GM12878 (cell line): ENCODE measurements around the gene CACNA1S. TPM values are rescaled to one million over a fixed set of nuclear protein-coding genes. Genes with fewer than 3 reads are reported as not detected.
A peak's percentile ranks its signal among the peaks of the same experiment; 100 is the strongest.

Experiments
- ATAC-seq: fragments of 200-7000 bp; cut with Tn5 transposase; 3 replicates; pipeline ENCODE4 v1.9.1; 2020; ENCODE audit warnings: mild to moderate bottlenecking, moderate library complexity
- BruUV-seq: library from RNA; stranded (reverse); fragments of 400-500 nt; replicated peaks from 2 replicates; lab custom pipeline; 2021; lab: Mats Ljungman, UMichigan
- CTCF ChIA-PET: fragments of 300-600 bp; sonication (Branson Sonifier 250); formaldehyde crosslinking; extraction: SDS; loops from one replicate; lab custom pipeline; 2021; ENCODE audit warnings: inconsistent platforms; lab: Yijun Ruan, JAX
- POLR2A ChIA-PET: fragments of 350-600 bp; formaldehyde crosslinking; extraction: SDS; loops from one replicate; lab custom pipeline; 2021; ENCODE audit warnings: inconsistent platforms; lab: Charles Lee
- RAD21 ChIA-PET: fragments of 300-600 bp; sonication (Branson Sonifier 250); formaldehyde crosslinking; loops from one replicate; lab custom pipeline; 2023; ENCODE audit warnings: antibody characterized with exemption; ENCODE audit not compliant: unreplicated experiment; lab: Charles Lee
- SMC1A ChIA-PET: fragments of 300-600 bp; sonication (Branson Sonifier 250); formaldehyde crosslinking; loops from one replicate; lab custom pipeline; 2023; ENCODE audit not compliant: unreplicated experiment, uncharacterized antibody; lab: Charles Lee
- DNase-seq: peaks from one replicate; pipeline ENCODE4 v3.0.0-alpha.2; 2011; ENCODE audit warnings: low read depth, low spot score
- FAIRE-seq: peaks from 3 replicates; lab custom pipeline; 2011; peaks lifted over from hg19 to GRCh38; lab: Jason Lieb, UNC
- H2AFZ ChIP-seq: 2 replicates; pipeline ENCODE4 v1.6.0; 2011; ENCODE audit warnings: low read depth, low read length, control low read depth; ENCODE audit not compliant: control insufficient read depth
- H3K27ac ChIP-seq: 2 replicates; pipeline ENCODE4 v1.5.1; 2011; ENCODE audit warnings: control low read depth; ENCODE audit not compliant: control insufficient read depth, insufficient read depth
- H3K27me3 ChIP-seq, 2 experiments: replicated peaks in 1 of 2; 2 replicates each; pipeline versions ENCODE4 v1.6.0 to v1.6.1; 2011; ENCODE audit warnings: low read length in 1 of 2; ENCODE audit not compliant: control insufficient read depth in 2 of 2, insufficient read depth in 2 of 2
- H3K36me3 ChIP-seq, 2 experiments: 2 replicates each; pipeline ENCODE4 v1.5.1; 2011; ENCODE audit warnings: low read length in 1 of 2; ENCODE audit not compliant: control insufficient read depth in 2 of 2, insufficient read depth in 2 of 2
- H3K4me1 ChIP-seq: 2 replicates; pipeline ENCODE4 v1.6.1; 2011; ENCODE audit warnings: mild to moderate bottlenecking, low read length, moderate library complexity, mixed read lengths; ENCODE audit not compliant: control insufficient read depth, insufficient read depth
- H3K4me2 ChIP-seq: 2 replicates; pipeline ENCODE4 v1.6.0; 2011; ENCODE audit warnings: control low read depth; ENCODE audit not compliant: control insufficient read depth, insufficient read depth
- H3K4me3 ChIP-seq: fragments of 200-600 bp; sonication (generic); 2 replicates; pipeline ENCODE4 v1.5.1; 2016
- H3K79me2 ChIP-seq: 2 replicates; pipeline ENCODE4 v1.6.0; 2011; ENCODE audit warnings: low read length; ENCODE audit not compliant: control insufficient read depth, insufficient read depth
- H3K9ac ChIP-seq: 2 replicates; pipeline ENCODE4 v1.8.0; 2011; ENCODE audit warnings: low read length, control low read depth, mixed read lengths; ENCODE audit not compliant: control insufficient read depth, insufficient read depth
- H3K9me3 ChIP-seq: replicated peaks from 3 replicates; pipeline ENCODE4 v1.5.1; 2011; ENCODE audit warnings: mild to moderate bottlenecking, low read length; ENCODE audit not compliant: control insufficient read depth, insufficient read depth
- H4K20me1 ChIP-seq: 2 replicates; pipeline ENCODE4 v1.6.0; 2011; ENCODE audit not compliant: control insufficient read depth, insufficient read depth
- ASH2L ChIP-seq: fragments of 300-600, 200-600 bp; sonication (generic); IDR thresholded peaks from 2 replicates; pipeline ENCODE4 v1.6.1; 2017; ENCODE audit warnings: low read depth, mild to moderate bottlenecking, borderline replicate concordance
- CEBPZ ChIP-seq: fragments of 150-350 bp; IDR thresholded peaks from 2 replicates; pipeline ENCODE4 v1.6.1; 2016; ENCODE audit warnings: low read depth, low read length
- CHD1 ChIP-seq: IDR thresholded peaks from 2 replicates; pipeline ENCODE4 v1.6.1; 2012; ENCODE audit warnings: low read depth, low read length, improper control_type of control experiment
- CHD2 ChIP-seq: IDR thresholded peaks from 2 replicates; pipeline ENCODE4 v1.6.1; 2011; ENCODE audit warnings: low read depth, low read length, improper control_type of control experiment, borderline replicate concordance
- IKZF2 ChIP-seq, 2 experiments: fragments of 450-650 bp; IDR thresholded peaks; 2 replicates each; pipeline ENCODE4 v1.6.1; 2017; ENCODE audit warnings: mild to moderate bottlenecking in 2 of 2, moderate library complexity in 2 of 2
- LARP7 ChIP-seq: fragments of 450-650 bp; IDR thresholded peaks from 2 replicates; pipeline ENCODE4 v1.6.1; 2017; ENCODE audit warnings: mild to moderate bottlenecking
- MEF2A ChIP-seq: IDR thresholded peaks from 2 replicates; pipeline ENCODE4 v1.6.1; 2011; ENCODE audit warnings: low read depth, mild to moderate bottlenecking, low read length, moderate library complexity; ENCODE audit not compliant: insufficient read depth
- NFYB ChIP-seq: IDR thresholded peaks from 2 replicates; pipeline ENCODE4 v1.6.1; 2011; ENCODE audit warnings: low read depth, mild to moderate bottlenecking, low read length, improper control_type of control experiment, moderate library complexity; ENCODE audit not compliant: insufficient read depth
- POLR2AphosphoS5 ChIP-seq: IDR thresholded peaks from 2 replicates; pipeline ENCODE4 v1.6.1; 2011; ENCODE audit warnings: mild to moderate bottlenecking, low read length, inconsistent platforms
- RAD51 ChIP-seq: fragments of 450-650 bp; IDR thresholded peaks from 2 replicates; pipeline ENCODE4 v1.6.1; 2016; ENCODE audit warnings: moderate library complexity, mild to moderate bottlenecking, inconsistent platforms
- RBBP5 ChIP-seq: fragments of 200-600 bp; sonication (generic); conservative IDR thresholded peaks from 2 replicates; pipeline ENCODE4 v1.6.1; 2016
- RFX5 ChIP-seq: IDR thresholded peaks from 2 replicates; pipeline ENCODE4 v1.6.1; 2011; ENCODE audit warnings: low read depth, low read length, improper control_type of control experiment
- SREBF1 ChIP-seq: IDR thresholded peaks from 2 replicates; pipeline ENCODE4 v1.6.1; 2012; ENCODE audit warnings: mild to moderate bottlenecking, low read length
- TAF1 ChIP-seq: IDR thresholded peaks from 2 replicates; pipeline ENCODE4 v1.6.1; 2011; ENCODE audit warnings: mild to moderate bottlenecking, low read depth, low read length, borderline replicate concordance
- TCF12 ChIP-seq: IDR thresholded peaks from 2 replicates; pipeline ENCODE4 v1.6.1; 2011; ENCODE audit warnings: low read depth, mild to moderate bottlenecking, low read length
- USF2 ChIP-seq: IDR thresholded peaks from 2 replicates; pipeline ENCODE4 v1.6.1; 2011; ENCODE audit warnings: low read depth, low read length, improper control_type of control experiment, borderline replicate concordance
- WGBS: methylation state at CpG from one replicate; pipeline ENCODE4 v1.1.6; 2016; ENCODE audit warnings: low lambda C conversion rate; ENCODE audit not compliant: insufficient replicate concordance, insufficient coverage; ENCODE audit errors: missing lambda C conversion rate; 5-methylcytosine and 5-hydroxymethylcytosine counted together
- in situ Hi-C: fragments of 300-500 bp; cut with MboI; formaldehyde crosslinking; loops from 9 replicates; pipeline ENCODE4 v1.14.3; 2018; ENCODE audit warnings: mixed read lengths
- intact Hi-C: fragments of 100-400 bp; cut with micrococcal nuclease; formaldehyde crosslinking; loops from one replicate; pipeline ENCODE4 v1.14.2; 2022; ENCODE audit not compliant: unreplicated experiment
- polyA plus RNA-seq, 11 experiments: library from polyadenylated mRNA; depleted of rRNA in 4 of 11; unstranded in 6 of 11; stranded (reverse) in 5 of 11; fragments of >200 nt; fragmentation: Nextera tagmentation in 4 of 11; fragmentation: Illumina TruSeq in 1 of 11; extraction: Ambion mirVana in 4 of 11; extraction: Trizol in 1 of 11; gene quantifications; 1 replicate in 1 of 11; 2 replicates in 10 of 11; pipeline versions ENCODE4 v1.2.1 to v1.2.3, GENCODE V29; 2011 to 2016; ENCODE audit warnings: inconsistent platforms in 2 of 11, missing spikeins in 2 of 11, low read depth in 1 of 11
- total RNA-seq, 4 experiments: library from RNA; depleted of rRNA in 3 of 4; stranded (reverse); fragments of >200 nt in 3 of 4; fragmentation: Illumina TruSeq in 1 of 4; extraction: Trizol in 1 of 4; gene quantifications; 2 replicates each; pipeline versions ENCODE4 v1.2.1 to v1.2.3, GENCODE V29; 2013 to 2021
- TF ChIP-seq, protein P1 (sequence below): IDR thresholded peaks from 2 replicates; pipeline ENCODE4 v1.6.1; 2011; ENCODE audit warnings: borderline replicate concordance, low read depth, mild to moderate bottlenecking, moderate library complexity, mixed read lengths, low read length; ENCODE audit not compliant: insufficient read depth; ENCODE audit errors: extremely low read length

The CACNA1S gene
- total and polyA plus RNA-seq, 10 of the 15 experiments (the other 5 are each of a cell fraction or from before 2014, with no cell fraction given), result under 0.01 to 0.04 (median 0.02) TPM; not detected in 6

- Histone ChIP-seq H3K4me1 (peaks cover 39% of the 10 kb centered on the region), H3K4me3 (no peak overlapping the region), H2AFZ (no peak overlapping the region), H3K79me2 (no peaks in the 10 kb centered on the region), H3K27ac (no peak overlapping the region), H3K4me2 (no peak overlapping the region), H3K9me3 (no peaks in the 10 kb centered on the region), H3K27me3 (no peaks in the 10 kb centered on the region), H4K20me1 (no peaks in the 10 kb centered on the region), H3K36me3 (no peaks in the 10 kb centered on the region), H3K9ac (no peak overlapping the region)
- intact Hi-C loops (no loop called here), in situ Hi-C loops (no loop called here)
- 86% methylated on average over 7 of the region's 7 CpGs for WGBS
- DNase-seq (no peak), ATAC-seq (no peak), FAIRE-seq (no peak)
- POLR2A ChIA-PET, result no interaction called here
- RAD21 ChIA-PET, result interaction anchor here (0.7 to 15.8 kb wide), 6 partner anchors 8 to 56 kb away, joined by 3 to 239 read pairs (median 16); no protein-coding TSS in a partner anchor
- CTCF ChIA-PET, result interaction anchor here (1.0 to 16.7 kb wide), 7 partner anchors 9 to 134 kb away, joined by 3 to 250 read pairs (median 4); partner anchors contain the start of gene INAVA
- TF ChIP-seq NFYB, result peak; percentile 62
- no peak for TF ChIP-seq CHD2
- no peak for TF ChIP-seq POLR2AphosphoS5
- no peak for TF ChIP-seq SREBF1
- no peak for TF ChIP-seq LARP7
- TF ChIP-seq IKZF2 (IDR thresholded peaks at IDR 0.05), result no peak
- no peak for TF ChIP-seq ASH2L
- no peak for TF ChIP-seq TAF1
- no peak for TF ChIP-seq MEF2A
- TF ChIP-seq, protein P1, sequence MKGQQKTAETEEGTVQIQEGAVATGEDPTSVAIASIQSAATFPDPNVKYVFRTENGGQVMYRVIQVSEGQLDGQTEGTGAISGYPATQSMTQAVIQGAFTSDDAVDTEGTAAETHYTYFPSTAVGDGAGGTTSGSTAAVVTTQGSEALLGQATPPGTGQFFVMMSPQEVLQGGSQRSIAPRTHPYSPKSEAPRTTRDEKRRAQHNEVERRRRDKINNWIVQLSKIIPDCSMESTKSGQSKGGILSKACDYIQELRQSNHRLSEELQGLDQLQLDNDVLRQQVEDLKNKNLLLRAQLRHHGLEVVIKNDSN, result peak; percentile 24
- no peak for TF ChIP-seq RBBP5
- TF ChIP-seq RAD51, result peak; percentile 29; the same call in 1 of the 2 replicates
- no peak for TF ChIP-seq USF2
- no peak for TF ChIP-seq RFX5
- TF ChIP-seq TCF12, result no peak
- TF ChIP-seq CHD1, result no peak
- TF ChIP-seq CEBPZ, result no peak
- no TSS peak for BruUV-seq
- SMC1A ChIA-PET, result interaction anchor here (1.0 to 10.3 kb wide), 5 partner anchors 8 to 164 kb away, joined by 4 to 91 read pairs (median 26); no protein-coding TSS in a partner anchor
Measured at GRCh38 chr1:201028461-201028889, 83.8 kb downstream of the CACNA1S start.
